ENCODE measurements around the gene ZNF280C. TPM values are rescaled to one million over a fixed set of nuclear protein-coding genes. Genes with fewer than 3 reads are reported as not detected.

The ZNF280C gene
- total and polyA plus RNA-seq, 7 donors: 0.72 to 4.1 (median 2.8) TPM

DNA sequence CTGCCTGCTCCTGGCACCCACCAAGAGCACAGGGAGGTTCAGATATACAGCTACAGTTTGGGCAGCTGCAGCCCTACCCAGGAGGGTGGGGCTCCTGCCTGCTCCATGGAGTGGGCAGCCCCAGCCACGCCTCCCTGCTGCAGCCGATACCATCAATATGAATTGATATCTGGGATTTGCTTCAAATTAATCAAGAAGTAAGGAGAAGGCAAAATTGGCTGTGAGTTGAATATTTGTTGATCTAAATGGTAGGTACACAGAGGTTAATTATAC lies 31.2 kb upstream of the ZNF280C start:
- WGBS, 3 donors: 39 to 55% (median 46%) methylated on average over 2 of the region's 2 CpGs
- ATAC-seq (no peak), DNase-seq (no peak)
- intact Hi-C loops (cut with DNase I): no loop called here
- no peaks in the 10 kb centered on the region for H3K36me3 ChIP-seq (ENCODE audit: insufficient read depth in 1 of 2, low read depth in 1 of 2)
- no peak overlapping the region for H3K4me3 ChIP-seq
- H3K27me3 ChIP-seq (ENCODE audit: insufficient read depth in 3 of 3, low read length in 2 of 3): no peaks in the 10 kb centered on the region
- no peaks in the 10 kb centered on the region for H3K9me3 ChIP-seq
- H3K27ac ChIP-seq: no peak overlapping the region
- H3K4me1 ChIP-seq: no peaks in the 10 kb centered on the region
- no peak for TF ChIP-seq CTCF (IDR thresholded peaks at IDR 0.05)

GRCh38 chrX:130299279-130300009 lies 30.7 kb upstream of the ZNF280C start:
- WGBS, 3 donors: 61 to 71% (median 69%) methylated on average over 10 to 19 of the region's 19 CpGs
- DNase-seq: no peak
- no peaks in the 10 kb centered on the region for H3K4me1 ChIP-seq
- no peak overlapping the region for H3K4me3 ChIP-seq
- H3K27me3 ChIP-seq (ENCODE audit: insufficient read depth in 3 of 3, low read length in 2 of 3): no peaks in the 10 kb centered on the region
- no peak for TF ChIP-seq CTCF (IDR thresholded peaks at IDR 0.05)
- intact Hi-C loops (cut with DNase I): no loop called here
- H3K36me3 ChIP-seq (ENCODE audit: insufficient read depth in 1 of 2, low read depth in 1 of 2): no peaks in the 10 kb centered on the region
- ATAC-seq: no peak
- no peak overlapping the region for H3K27ac ChIP-seq
- no peaks in the 10 kb centered on the region for H3K9me3 ChIP-seq

- no peaks in the 10 kb centered on the region for H3K27me3 ChIP-seq (ENCODE audit: insufficient read depth in 3 of 3, low read length in 2 of 3)
- no peaks in the 10 kb centered on the region for H3K36me3 ChIP-seq (ENCODE audit: insufficient read depth in 1 of 2, low read depth in 1 of 2)
- H3K4me1 ChIP-seq: no peaks in the 10 kb centered on the region
- intact Hi-C loops (cut with DNase I): no loop called here
- H3K27ac ChIP-seq: no peak overlapping the region
- DNase-seq: no peak
- WGBS, 3 donors: 42 to 50% (median 50%) methylated on average over 2 of the region's 2 CpGs
- TF ChIP-seq CTCF (IDR thresholded peaks at IDR 0.05): no peak
- no peak overlapping the region for H3K4me3 ChIP-seq
- H3K9me3 ChIP-seq: no peaks in the 10 kb centered on the region
- no peak for ATAC-seq
Measured at GRCh38 chrX:130296743-130297142, 28.0 kb upstream of the ZNF280C start.

DNA sequence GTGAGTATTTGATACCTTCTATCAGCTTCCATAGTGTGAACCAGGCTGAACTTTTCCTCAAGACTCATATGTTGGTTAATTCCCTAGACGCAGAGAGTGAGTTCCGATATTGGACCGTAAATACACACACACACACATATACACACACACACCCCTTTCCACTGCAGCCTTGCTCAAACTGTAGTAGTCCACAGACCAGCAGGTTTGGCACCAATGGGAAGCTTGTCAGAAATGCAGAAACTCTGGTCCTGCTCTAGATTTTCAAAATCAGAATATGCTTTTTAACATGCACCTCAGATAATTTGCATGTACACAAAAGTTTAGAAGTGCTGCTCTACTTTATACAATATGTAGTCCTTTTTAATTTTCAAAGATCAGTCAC lies 27.6 kb upstream of the ZNF280C start:
- Histone ChIP-seq H3K36me3 (ENCODE audit: insufficient read depth in 1 of 2, low read depth in 1 of 2) (no peaks in the 10 kb centered on the region), H3K4me3 (no peak overlapping the region), H3K27ac (no peak overlapping the region), H3K27me3 (ENCODE audit: insufficient read depth in 3 of 3, low read length in 2 of 3) (no peaks in the 10 kb centered on the region), H3K4me1 (no peaks in the 10 kb centered on the region), H3K9me3 (no peaks in the 10 kb centered on the region)
- DNase-seq (no peak), ATAC-seq (no peak)
- WGBS, 3 donors: 68 to 86% (median 70%) methylated on average over 3 of the region's 3 CpGs
- intact Hi-C loops (cut with DNase I): no loop called here
- TF ChIP-seq CTCF (IDR thresholded peaks at IDR 0.05): no peak

Measured in psoas muscle (tissue), 8 donors.